GM23338 (cell line): ENCODE measurements around the gene PTPRJ. TPM values are rescaled to one million over a fixed set of nuclear protein-coding genes. Genes with fewer than 3 reads are reported as not detected.

Source experiments
- ATAC-seq: fragments of 200-7000 bp; cut with Tn5 transposase; 3 replicates; pipeline ENCODE4 v1.9.1; 2020
- DNase-seq: peaks from one replicate; pipeline ENCODE4 v3.0.0-alpha.2; 2015; ENCODE audit warnings: low spot score
- H2AFZ ChIP-seq: fragments of 200-600 bp; sonication (generic); 2 replicates; pipeline ENCODE4 v1.8.0; 2016; ENCODE audit warnings: antibody characterized with exemption, mild to moderate bottlenecking, moderate library complexity
- H3F3A ChIP-seq: fragments of 200-600 bp; sonication (generic); replicated peaks from 2 replicates; pipeline ENCODE4 v1.8.0; 2017; ENCODE audit warnings: antibody characterized with exemption, mixed run types, low read depth
- H3K27ac ChIP-seq: fragments of 200-600 bp; sonication (generic); 2 replicates; pipeline ENCODE4 v1.6.1; 2016; ENCODE audit warnings: low read depth
- H3K27me3 ChIP-seq: fragments of 200-600 bp; sonication (generic); 2 replicates; pipeline ENCODE4 v1.8.0; 2016; ENCODE audit warnings: mild to moderate bottlenecking, mixed run types, moderate library complexity; ENCODE audit not compliant: insufficient read depth
- H3K36me3 ChIP-seq: fragments of 200-600 bp; sonication (generic); 2 replicates; pipeline ENCODE4 v1.8.0; 2016; ENCODE audit warnings: mild to moderate bottlenecking; ENCODE audit not compliant: insufficient read depth
- H3K4me1 ChIP-seq: fragments of 200-600 bp; sonication (generic); 2 replicates; pipeline ENCODE4 v1.8.0; 2016; ENCODE audit warnings: mild to moderate bottlenecking, moderate library complexity; ENCODE audit not compliant: insufficient read depth
- H3K4me2 ChIP-seq: fragments of 200-600 bp; sonication (generic); 2 replicates; pipeline ENCODE4 v1.7.1; 2017; ENCODE audit warnings: mixed run types
- H3K4me3 ChIP-seq: fragments of 200-600 bp; sonication (generic); 2 replicates; pipeline ENCODE4 v1.6.1; 2016; ENCODE audit warnings: mixed run types
- H3K79me2 ChIP-seq: fragments of 200-600 bp; sonication (generic); replicated peaks from 2 replicates; pipeline ENCODE4 v1.8.0; 2017; ENCODE audit warnings: mild to moderate bottlenecking; ENCODE audit not compliant: insufficient read depth
- H3K9me2 ChIP-seq: fragments of 200-600 bp; sonication (generic); 2 replicates; pipeline ENCODE4 v1.8.0; 2017; ENCODE audit not compliant: insufficient read depth
- H4K20me1 ChIP-seq: fragments of 200-600 bp; sonication (generic); replicated peaks from 2 replicates; pipeline ENCODE4 v1.8.0; 2017; ENCODE audit warnings: mild to moderate bottlenecking; ENCODE audit not compliant: insufficient read depth
- H3K27ac Mint-ChIP-seq: 2 replicates; pipeline ENCODE4 v1.8.0; 2020; ENCODE audit warnings: inconsistent platforms, mild to moderate bottlenecking, moderate library complexity, mixed read lengths
- H3K27me3 Mint-ChIP-seq: 3 replicates; pipeline ENCODE4 v1.8.0; 2022; ENCODE audit warnings: low read depth, mild to moderate bottlenecking, moderate library complexity, mixed read lengths, inconsistent platforms; ENCODE audit not compliant: insufficient read depth, poor library complexity
- H3K36me3 Mint-ChIP-seq: 3 replicates; pipeline ENCODE4 v1.8.0; 2021; ENCODE audit warnings: low read depth, mild to moderate bottlenecking, inconsistent platforms, moderate library complexity, mixed read lengths
- H3K4me1 Mint-ChIP-seq: 3 replicates; pipeline ENCODE4 v1.8.0; 2020; ENCODE audit warnings: mild to moderate bottlenecking, inconsistent platforms, mixed read lengths
- H3K4me3 Mint-ChIP-seq: 3 replicates; pipeline ENCODE4 v1.8.0; 2021; ENCODE audit warnings: moderate library complexity, mild to moderate bottlenecking, inconsistent platforms, mixed read lengths
- H3K9me3 Mint-ChIP-seq: 3 replicates; pipeline ENCODE4 v1.8.0; 2020; ENCODE audit warnings: moderate library complexity, mild to moderate bottlenecking, inconsistent platforms, mixed read lengths
- ETS1 ChIP-seq: IDR thresholded peaks from 2 replicates; pipeline ENCODE4 v1.6.1; 2016; ENCODE audit warnings: antibody characterized with exemption
- EZH2 ChIP-seq: fragments of 200-600 bp; sonication (generic); IDR thresholded peaks from one replicate; pipeline ENCODE4 v1.8.0; 2017; ENCODE audit warnings: antibody characterized with exemption, mild to moderate bottlenecking, low read depth; ENCODE audit not compliant: unreplicated experiment
- EZH2phosphoT487 ChIP-seq: fragments of 200-600 bp; sonication (generic); IDR thresholded peaks from one replicate; pipeline ENCODE4 v1.8.1; 2018; ENCODE audit warnings: antibody characterized with exemption; ENCODE audit not compliant: unreplicated experiment
- JUNB ChIP-seq: IDR thresholded peaks from one replicate; pipeline ENCODE4 v1.6.1; 2016; ENCODE audit warnings: antibody characterized with exemption; ENCODE audit not compliant: unreplicated experiment
- NANOG ChIP-seq: IDR thresholded peaks from 2 replicates; pipeline ENCODE4 v1.6.1; 2016; ENCODE audit warnings: antibody characterized with exemption, borderline replicate concordance
- ZNF462 ChIP-seq: fragments of 250-450 bp; sonication (Bioruptor Pico); IDR thresholded peaks from 2 replicates; pipeline ENCODE4 v1.5.0; 2020; ENCODE audit warnings: mild to moderate bottlenecking, moderate library complexity
- polyA plus RNA-seq: library from polyadenylated mRNA; unstranded; fragments of >200 nt; fragmentation: Nextera tagmentation; extraction: Ambion mirVana; gene quantifications from 2 replicates; pipeline ENCODE4 v1.2.1, GENCODE V29; 2016
- total RNA-seq: library from RNA; depleted of rRNA; stranded (reverse); fragments of >200 nt; shearing (Covaris generic); gene quantifications from 2 replicates; pipeline ENCODE4 v1.2.3, GENCODE V29; 2014
- TF ChIP-seq, protein P1 (sequence below): IDR thresholded peaks from one replicate; pipeline ENCODE4 v1.6.1; 2018; ENCODE audit warnings: antibody characterized with exemption; ENCODE audit not compliant: unreplicated experiment

PTPRJ gene
- total and polyA plus RNA-seq, 2 experiments from 2014 or later = 4.2 to 16.0 TPM

DNA sequence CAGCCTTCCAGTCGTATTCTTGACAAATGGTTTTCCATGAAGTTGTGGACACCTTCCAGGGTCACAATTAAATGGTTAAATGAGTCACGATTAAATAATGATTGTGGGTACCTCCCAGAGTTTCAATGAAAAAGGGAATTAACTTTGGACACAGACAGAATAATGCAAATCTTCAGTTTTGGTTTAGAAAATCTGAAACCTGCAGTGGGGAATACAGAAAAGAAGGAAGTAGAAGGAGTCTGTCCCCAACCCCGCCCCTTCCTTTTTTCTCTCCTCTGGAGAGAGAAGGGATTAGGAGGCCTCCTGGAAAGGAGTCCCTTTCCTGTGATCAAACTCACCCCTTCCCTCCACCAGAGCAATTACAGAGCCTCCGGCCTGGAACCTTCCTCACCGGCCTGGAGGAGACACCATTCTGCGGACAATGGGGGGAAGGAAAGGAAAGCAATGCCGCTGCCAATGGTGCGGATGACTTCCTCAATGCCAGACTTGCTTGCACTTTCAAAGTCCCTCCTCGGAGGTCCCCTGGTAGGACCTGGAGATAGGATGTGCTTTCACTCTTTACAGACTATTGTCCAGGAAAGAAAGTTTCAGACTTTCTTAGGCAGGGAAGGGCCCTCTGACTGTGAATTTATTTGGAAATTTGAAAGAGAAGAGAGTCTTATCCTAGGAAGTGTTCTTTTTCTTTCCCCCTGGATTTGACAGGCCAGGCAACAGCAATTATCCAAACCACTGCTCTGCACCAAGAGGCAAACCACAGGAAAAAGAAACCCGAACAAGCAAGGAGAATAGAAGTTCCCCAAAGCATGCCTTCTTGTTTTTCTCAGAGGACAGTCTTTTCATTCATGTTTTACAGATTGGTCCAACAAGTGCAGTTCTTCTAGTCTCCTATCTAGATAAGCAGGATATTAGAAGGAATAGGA lies 86.8 kb downstream of the PTPRJ start:
- Histone ChIP-seq H3K9me2 (0 out of 2 replicates have a peak, but pooled peaks cover 5% of the 10 kb centered on the region), H3F3A (no peaks in the 10 kb centered on the region), H4K20me1 (no peaks in the 10 kb centered on the region), H3K27ac (no peak overlapping the region), H3K4me3 (no peak overlapping the region), H3K27me3 (no peaks in the 10 kb centered on the region), H3K79me2 (no peaks in the 10 kb centered on the region), H3K4me2 (no peak overlapping the region), H2AFZ (no peak overlapping the region), H3K36me3 (no peaks in the 10 kb centered on the region), H3K4me1 (no peaks in the 10 kb centered on the region)
- Mint-ChIP-seq H3K27ac (0 out of 2 replicates have a peak overlapping the region, but pooled peaks have one; percentile 59), H3K36me3 (no peaks in the 10 kb centered on the region; the same call in 2 of the 3 replicates), H3K4me3 (no peak overlapping the region), H3K27me3 (peaks cover 6% of the 10 kb centered on the region), H3K9me3 (no peaks in the 10 kb centered on the region), H3K4me1 (peaks cover 2% of the 10 kb centered on the region)
- TF ChIP-seq JUNB = no peak
- ATAC-seq = no peak
- DNase-seq = no peak

DNA sequence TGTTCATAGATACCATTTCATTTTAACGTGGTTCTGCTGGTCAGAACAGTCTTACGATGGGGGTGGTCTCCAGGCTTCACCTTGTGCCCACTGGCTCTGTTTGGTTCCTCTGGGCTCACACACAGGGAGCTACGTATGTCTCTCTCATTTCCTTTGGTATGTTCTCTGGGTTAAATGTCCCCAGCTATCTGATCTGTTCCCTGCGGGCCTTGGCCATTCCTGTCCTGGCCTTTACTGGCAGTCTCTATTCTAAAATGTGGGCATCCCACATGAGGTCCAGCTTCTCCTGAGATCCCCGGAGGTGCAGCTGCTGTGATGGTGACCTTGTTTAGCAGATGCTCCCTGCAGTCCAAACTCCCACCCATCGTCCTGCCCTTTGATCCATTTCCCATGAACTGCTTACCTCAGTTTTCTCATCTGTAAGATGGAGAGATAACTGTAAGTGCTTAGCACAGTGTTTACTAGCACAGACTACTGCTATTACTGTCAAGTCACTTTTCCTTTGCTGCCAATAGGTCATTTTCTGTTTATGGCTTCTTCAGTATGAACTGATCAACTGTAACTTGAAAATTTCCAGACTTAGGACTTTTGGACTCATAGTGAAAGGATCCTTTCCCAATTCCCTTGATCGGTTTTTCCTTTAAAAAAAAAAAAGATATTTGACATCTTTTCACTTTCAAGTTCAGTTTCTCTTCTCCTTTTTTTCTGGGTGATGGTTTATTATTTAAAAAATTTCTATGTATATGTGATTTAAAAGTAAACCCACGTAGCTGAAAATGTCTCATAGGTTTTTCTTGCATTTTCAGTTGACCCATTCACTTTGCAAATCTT lies 92.9 kb downstream of the PTPRJ start:
- H2AFZ ChIP-seq = no peak overlapping the region
- no peak for TF ChIP-seq NANOG
- TF ChIP-seq ZNF462 (CRISPR knock-in tag) = no peak
- TF ChIP-seq, protein P1, sequence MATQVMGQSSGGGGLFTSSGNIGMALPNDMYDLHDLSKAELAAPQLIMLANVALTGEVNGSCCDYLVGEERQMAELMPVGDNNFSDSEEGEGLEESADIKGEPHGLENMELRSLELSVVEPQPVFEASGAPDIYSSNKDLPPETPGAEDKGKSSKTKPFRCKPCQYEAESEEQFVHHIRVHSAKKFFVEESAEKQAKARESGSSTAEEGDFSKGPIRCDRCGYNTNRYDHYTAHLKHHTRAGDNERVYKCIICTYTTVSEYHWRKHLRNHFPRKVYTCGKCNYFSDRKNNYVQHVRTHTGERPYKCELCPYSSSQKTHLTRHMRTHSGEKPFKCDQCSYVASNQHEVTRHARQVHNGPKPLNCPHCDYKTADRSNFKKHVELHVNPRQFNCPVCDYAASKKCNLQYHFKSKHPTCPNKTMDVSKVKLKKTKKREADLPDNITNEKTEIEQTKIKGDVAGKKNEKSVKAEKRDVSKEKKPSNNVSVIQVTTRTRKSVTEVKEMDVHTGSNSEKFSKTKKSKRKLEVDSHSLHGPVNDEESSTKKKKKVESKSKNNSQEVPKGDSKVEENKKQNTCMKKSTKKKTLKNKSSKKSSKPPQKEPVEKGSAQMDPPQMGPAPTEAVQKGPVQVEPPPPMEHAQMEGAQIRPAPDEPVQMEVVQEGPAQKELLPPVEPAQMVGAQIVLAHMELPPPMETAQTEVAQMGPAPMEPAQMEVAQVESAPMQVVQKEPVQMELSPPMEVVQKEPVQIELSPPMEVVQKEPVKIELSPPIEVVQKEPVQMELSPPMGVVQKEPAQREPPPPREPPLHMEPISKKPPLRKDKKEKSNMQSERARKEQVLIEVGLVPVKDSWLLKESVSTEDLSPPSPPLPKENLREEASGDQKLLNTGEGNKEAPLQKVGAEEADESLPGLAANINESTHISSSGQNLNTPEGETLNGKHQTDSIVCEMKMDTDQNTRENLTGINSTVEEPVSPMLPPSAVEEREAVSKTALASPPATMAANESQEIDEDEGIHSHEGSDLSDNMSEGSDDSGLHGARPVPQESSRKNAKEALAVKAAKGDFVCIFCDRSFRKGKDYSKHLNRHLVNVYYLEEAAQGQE = no peak
- no peak for TF ChIP-seq EZH2
- no peak for TF ChIP-seq EZH2phosphoT487
- TF ChIP-seq ETS1 = no peak
- TF ChIP-seq JUNB = no peak

More for the DNA sequence above, 92.9 kb downstream of the PTPRJ start:
- ATAC-seq = no peak
- Mint-ChIP-seq H3K4me1 (peaks cover 6% of the 10 kb centered on the region), H3K9me3 (no peaks in the 10 kb centered on the region), H3K4me3 (no peak overlapping the region), H3K27ac (no peak overlapping the region), H3K36me3 (no peaks in the 10 kb centered on the region; the same call in 2 of the 3 replicates), H3K27me3 (peaks cover 7% of the 10 kb centered on the region)
- H3K27me3 ChIP-seq = no peaks in the 10 kb centered on the region
- H3K4me1 ChIP-seq = no peaks in the 10 kb centered on the region
- no peak overlapping the region for H3K4me3 ChIP-seq
- peak overlapping the region; percentile 39; the same call in 1 of the 2 replicates for H3K27ac ChIP-seq
- no peaks in the 10 kb centered on the region for H3K79me2 ChIP-seq
- 0 out of 2 replicates have a peak, but pooled peaks cover 11% of the 10 kb centered on the region for H3K9me2 ChIP-seq
- no peaks in the 10 kb centered on the region; the same call in 1 of the 2 replicates for H4K20me1 ChIP-seq
- DNase-seq = no peak
- H3K4me2 ChIP-seq = no peak overlapping the region
- no peaks in the 10 kb centered on the region for H3K36me3 ChIP-seq
- H3F3A ChIP-seq = no peaks in the 10 kb centered on the region
